A673 (cell line): ENCODE results near the gene NCOA7. TPM values are rescaled to one million over a fixed set of nuclear protein-coding genes. Genes with fewer than 3 reads are reported as not detected.
A peak's percentile ranks its signal among the peaks of the same experiment; 100 is the strongest.

ENCODE experiments used
- BruUV-seq: library from RNA; stranded (reverse); fragments of 400-500 nt; replicated peaks from 2 replicates; lab custom pipeline; 2021; lab: Mats Ljungman, UMichigan
- CTCF ChIA-PET: fragments of 300-600 bp; sonication (Branson Sonifier 250); formaldehyde crosslinking; loops from one replicate; lab custom pipeline; 2022; ENCODE audit warnings: antibody characterized with exemption; lab: Charles Lee
- POLR2A ChIA-PET: fragments of 300-600 bp; sonication (Branson Sonifier 250); formaldehyde crosslinking; loops from one replicate; lab custom pipeline; 2022; ENCODE audit warnings: antibody characterized with exemption; ENCODE audit not compliant: low non-redundant PET; lab: Charles Lee
- DNase-seq: peaks from one replicate; pipeline ENCODE4 v3.0.0-alpha.2; 2015; ENCODE audit warnings: low spot score
- H3K27ac ChIP-seq: fragments of 200-600 bp; sonication (generic); 2 replicates; pipeline ENCODE4 v1.5.1; 2016; ENCODE audit warnings: mixed run types, low read depth, mild to moderate bottlenecking, mixed read lengths, antibody characterized with exemption, low read length; ENCODE audit not compliant: poor library complexity, severe bottlenecking
- H3K27me3 ChIP-seq: fragments of 200-600 bp; sonication (generic); replicated peaks from 2 replicates; pipeline ENCODE4 v1.6.1; 2017; ENCODE audit warnings: mixed run types, low read depth, mild to moderate bottlenecking, mixed read lengths, antibody characterized with exemption, low read length; ENCODE audit not compliant: insufficient read depth, poor library complexity
- H3K36me3 ChIP-seq: fragments of 200-600 bp; sonication (generic); 2 replicates; pipeline ENCODE4 v1.6.1; 2016; ENCODE audit warnings: mixed run types, mild to moderate bottlenecking, mixed read lengths, antibody characterized with exemption, low read length; ENCODE audit not compliant: insufficient read depth, poor library complexity, severe bottlenecking
- H3K4me1 ChIP-seq: fragments of 200-600 bp; sonication (generic); 2 replicates; pipeline ENCODE4 v1.6.1; 2017; ENCODE audit warnings: mixed run types, mild to moderate bottlenecking, mixed read lengths, antibody characterized with exemption, low read length; ENCODE audit not compliant: insufficient read depth, poor library complexity, severe bottlenecking
- H3K4me3 ChIP-seq: fragments of 200-600 bp; sonication (generic); 2 replicates; pipeline ENCODE4 v1.5.1; 2016; ENCODE audit warnings: low read depth, mixed run types, mild to moderate bottlenecking, mixed read lengths, low read length; ENCODE audit not compliant: poor library complexity, severe bottlenecking
- H3K9me3 ChIP-seq: fragments of 200-600 bp; sonication (generic); 2 replicates; pipeline ENCODE4 v1.6.1; 2016; ENCODE audit warnings: mixed run types, low read depth, mild to moderate bottlenecking, mixed read lengths, antibody characterized with exemption, low read length; ENCODE audit not compliant: poor library complexity, severe bottlenecking
- EZH2 ChIP-seq: fragments of 200-600 bp; sonication (generic); IDR thresholded peaks from 2 replicates; pipeline ENCODE4 v1.6.1; 2017; ENCODE audit warnings: borderline replicate concordance, low read depth, mild to moderate bottlenecking, mixed read lengths, antibody characterized with exemption, low read length; ENCODE audit not compliant: poor library complexity, severe bottlenecking
- intact Hi-C: fragments of 100-400 bp; cut with micrococcal nuclease; formaldehyde crosslinking; loops from one replicate; pipeline ENCODE4 v1.10.0; 2022; ENCODE audit not compliant: unreplicated experiment
- total RNA-seq: library from RNA; stranded (reverse); gene quantifications from 2 replicates; pipeline ENCODE4 v1.2.3, GENCODE V29; 2021
- TF ChIP-seq, protein P1 (sequence below): fragments of 300-800, 200-600 bp; sonication (generic); conservative IDR thresholded peaks from 2 replicates; pipeline ENCODE4 v1.5.1; 2017; ENCODE audit warnings: low read depth, mild to moderate bottlenecking, antibody characterized with exemption, low read length, moderate library complexity, mixed read lengths

The NCOA7 gene
- total RNA-seq, 1 experiment from 2014 or later: 33.5 TPM

DNA sequence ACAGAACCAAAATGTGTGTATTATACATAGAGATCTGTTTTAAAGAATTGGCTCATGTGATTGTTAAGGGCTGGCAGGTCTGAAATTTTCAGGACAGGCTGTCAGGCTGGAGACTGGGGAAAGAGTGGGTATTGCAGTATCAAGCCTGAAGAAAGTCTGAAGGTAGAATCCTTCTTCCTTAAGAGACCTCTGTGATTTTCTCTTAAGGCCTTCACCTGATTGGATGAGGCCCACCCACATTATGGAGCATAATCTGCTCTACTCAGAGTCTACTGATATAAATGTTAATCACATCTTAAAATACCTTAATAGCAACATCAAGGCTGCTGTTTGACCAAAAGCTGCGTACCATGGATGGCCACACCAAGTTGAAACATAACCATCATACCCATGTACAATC lies 122.4 kb downstream of the NCOA7 start:
- TF ChIP-seq EZH2: no peak
- TF ChIP-seq, protein P1, sequence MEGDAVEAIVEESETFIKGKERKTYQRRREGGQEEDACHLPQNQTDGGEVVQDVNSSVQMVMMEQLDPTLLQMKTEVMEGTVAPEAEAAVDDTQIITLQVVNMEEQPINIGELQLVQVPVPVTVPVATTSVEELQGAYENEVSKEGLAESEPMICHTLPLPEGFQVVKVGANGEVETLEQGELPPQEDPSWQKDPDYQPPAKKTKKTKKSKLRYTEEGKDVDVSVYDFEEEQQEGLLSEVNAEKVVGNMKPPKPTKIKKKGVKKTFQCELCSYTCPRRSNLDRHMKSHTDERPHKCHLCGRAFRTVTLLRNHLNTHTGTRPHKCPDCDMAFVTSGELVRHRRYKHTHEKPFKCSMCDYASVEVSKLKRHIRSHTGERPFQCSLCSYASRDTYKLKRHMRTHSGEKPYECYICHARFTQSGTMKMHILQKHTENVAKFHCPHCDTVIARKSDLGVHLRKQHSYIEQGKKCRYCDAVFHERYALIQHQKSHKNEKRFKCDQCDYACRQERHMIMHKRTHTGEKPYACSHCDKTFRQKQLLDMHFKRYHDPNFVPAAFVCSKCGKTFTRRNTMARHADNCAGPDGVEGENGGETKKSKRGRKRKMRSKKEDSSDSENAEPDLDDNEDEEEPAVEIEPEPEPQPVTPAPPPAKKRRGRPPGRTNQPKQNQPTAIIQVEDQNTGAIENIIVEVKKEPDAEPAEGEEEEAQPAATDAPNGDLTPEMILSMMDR: no peak
- Histone ChIP-seq H3K4me3 (no peak overlapping the region), H3K4me1 (peaks cover 23% of the 10 kb centered on the region), H3K9me3 (no peaks in the 10 kb centered on the region), H3K27me3 (no peaks in the 10 kb centered on the region), H3K27ac (peak overlapping the region; percentile 46), H3K36me3 (no peaks in the 10 kb centered on the region)
- intact Hi-C loops: no loop called here
- DNase-seq: no peak
- ChIA-PET CTCF (no interaction called here), POLR2A (no interaction called here)
- BruUV-seq: no TSS peak

DNA sequence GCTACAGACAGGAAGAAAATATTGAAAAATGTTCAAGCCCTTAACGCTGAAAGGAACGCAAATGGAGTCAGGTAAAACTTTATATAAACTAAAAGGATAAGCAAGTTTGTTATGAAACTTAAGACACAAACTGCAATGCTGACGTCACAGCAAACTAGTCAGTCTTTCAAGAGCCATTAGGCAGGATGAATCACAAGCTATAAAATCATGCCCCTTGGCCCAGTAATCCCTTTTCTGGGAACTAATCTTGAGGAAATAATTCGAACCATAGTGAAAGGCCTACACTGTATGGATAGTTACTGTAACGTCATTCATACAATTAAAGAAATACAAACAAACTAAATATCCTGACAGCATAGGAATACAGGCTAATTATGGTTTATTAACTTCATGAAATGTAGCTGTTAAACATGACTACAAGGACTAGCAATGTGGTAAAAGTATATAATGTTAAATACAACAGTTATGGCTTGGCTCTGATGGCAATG lies 123.1 kb downstream of the NCOA7 start:
- TF ChIP-seq EZH2: no peak
- TF ChIP-seq, protein P1: no peak
- Histone ChIP-seq H3K9me3 (no peaks in the 10 kb centered on the region), H3K36me3 (no peaks in the 10 kb centered on the region), H3K4me1 (peaks cover 28% of the 10 kb centered on the region), H3K27ac (peak overlapping the region; percentile 46), H3K27me3 (no peaks in the 10 kb centered on the region), H3K4me3 (no peak overlapping the region)
- intact Hi-C loops: no loop called here
- CTCF ChIA-PET: no interaction called here
- POLR2A ChIA-PET: interaction anchor here (0.6 kb wide), 1 partner anchor 83 kb away, joined by 4 read pairs; no protein-coding TSS in a partner anchor
- DNase-seq: peak; percentile 88
- BruUV-seq: no TSS peak

DNA sequence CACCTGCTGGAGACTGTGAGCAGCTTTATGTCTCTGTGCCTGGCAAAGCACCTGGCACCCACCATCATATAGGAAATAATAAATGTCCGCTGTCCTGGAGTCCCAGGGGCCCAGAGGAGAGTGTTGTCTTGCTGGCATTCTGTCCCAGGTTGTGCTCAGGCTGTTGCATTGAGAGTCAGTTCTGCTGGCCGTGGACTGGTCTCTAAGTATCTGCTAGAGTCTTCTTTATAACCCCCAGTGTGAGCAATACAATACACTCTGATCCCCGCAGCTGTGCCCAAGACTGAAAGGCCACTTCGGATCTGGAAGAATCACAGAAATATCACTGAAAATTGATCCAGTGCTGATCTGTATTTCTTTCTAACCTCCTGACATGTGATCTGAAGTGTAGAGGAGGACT lies 127.5 kb downstream of the NCOA7 start:
- Histone ChIP-seq H3K4me3 (no peak overlapping the region), H3K27ac (no peak overlapping the region), H3K36me3 (no peaks in the 10 kb centered on the region), H3K4me1 (peaks cover 22% of the 10 kb centered on the region), H3K9me3 (no peaks in the 10 kb centered on the region), H3K27me3 (no peaks in the 10 kb centered on the region)
- CTCF ChIA-PET: no interaction called here
- intact Hi-C loops: no loop called here
- BruUV-seq: no TSS peak
- POLR2A ChIA-PET: no interaction called here
- DNase-seq: no peak
- TF ChIP-seq EZH2: no peak
- TF ChIP-seq, protein P1: no peak
